Measurements from ENCODE around the gene MAD2L1BP.
"Not testable (repeated sequence)": the region's sequence is repeated elsewhere in the genome, so short reads cannot be mapped to it uniquely, and the experiment has no call there.

Gene MAD2L1BP

DNA sequence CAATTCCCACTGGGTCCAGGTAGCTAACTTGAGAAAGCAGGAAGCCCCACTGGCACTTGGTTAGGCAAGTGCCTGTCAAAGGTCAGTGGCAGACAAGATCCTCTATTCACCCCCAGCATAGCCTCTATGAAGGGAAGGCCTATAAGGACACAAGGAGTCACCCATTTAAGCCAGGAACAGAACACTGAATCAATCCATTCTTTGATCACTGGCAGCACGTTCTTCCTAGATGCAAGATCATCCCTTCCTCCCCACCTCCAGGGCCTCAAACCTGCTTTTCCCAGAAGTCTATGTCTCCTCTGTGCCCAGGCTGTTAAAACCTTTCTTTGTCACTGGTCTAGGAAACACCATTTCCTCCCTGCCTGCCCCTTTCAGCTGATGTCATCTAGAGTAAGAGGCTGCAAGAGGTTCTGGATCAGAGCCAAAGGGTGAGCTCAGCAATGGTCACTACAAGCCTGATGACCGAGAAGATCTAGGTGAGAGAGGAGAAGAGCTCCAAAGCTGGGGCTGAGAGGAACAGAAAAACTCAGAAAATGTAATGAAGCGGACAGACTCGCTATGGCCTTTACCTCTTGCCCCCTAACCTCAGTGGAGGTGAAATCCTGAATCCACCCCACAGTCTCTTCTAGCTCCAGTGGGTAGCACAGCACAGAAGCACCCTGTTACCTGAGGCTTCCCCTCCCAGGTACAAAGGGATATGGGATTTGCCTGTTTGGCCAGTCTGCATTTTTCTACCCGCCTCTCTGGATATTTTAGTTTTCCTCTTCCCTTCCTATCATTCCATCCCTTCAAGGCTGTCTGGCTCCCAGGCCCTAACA lies 8.4 kb upstream of the MAD2L1BP start:
- peak; percentile 72 for DNase-seq

DNA sequence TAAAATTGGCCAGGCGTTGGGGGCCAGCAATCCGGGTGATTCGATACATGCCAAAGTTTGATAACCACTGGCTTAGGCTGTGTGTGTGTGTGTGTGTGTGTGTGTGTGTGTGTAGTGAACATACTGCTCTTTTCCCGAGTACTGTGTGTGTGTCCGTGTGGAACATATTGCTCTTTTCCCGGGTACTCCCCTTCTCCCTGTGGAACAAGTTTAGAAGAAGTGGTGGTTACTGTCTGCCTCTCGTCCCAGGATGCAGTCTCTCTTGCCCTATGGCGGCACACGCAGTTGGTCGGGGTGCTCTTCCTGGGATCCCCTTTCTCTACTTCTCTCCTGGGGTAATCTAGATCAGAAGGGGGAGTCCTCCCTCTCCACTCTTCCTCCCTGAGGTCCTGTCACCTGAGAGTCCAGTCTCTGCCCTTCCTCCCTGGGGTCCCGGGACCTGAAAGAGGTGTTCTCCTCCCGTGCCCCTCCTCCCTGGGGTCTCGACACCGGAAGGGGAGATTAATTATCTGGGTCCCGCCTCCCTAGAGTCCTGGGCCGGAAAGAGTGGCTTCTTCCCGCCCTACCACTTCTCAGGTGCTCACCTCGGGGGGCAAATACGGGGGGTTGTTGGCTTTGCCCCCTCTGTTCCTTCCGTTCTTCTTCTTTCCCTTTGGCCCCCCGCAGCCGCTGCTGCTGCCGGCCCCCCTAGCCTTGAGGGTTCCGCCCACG lies 7.1 kb upstream of the MAD2L1BP start:
- peak; percentile 69 for DNase-seq

DNA sequence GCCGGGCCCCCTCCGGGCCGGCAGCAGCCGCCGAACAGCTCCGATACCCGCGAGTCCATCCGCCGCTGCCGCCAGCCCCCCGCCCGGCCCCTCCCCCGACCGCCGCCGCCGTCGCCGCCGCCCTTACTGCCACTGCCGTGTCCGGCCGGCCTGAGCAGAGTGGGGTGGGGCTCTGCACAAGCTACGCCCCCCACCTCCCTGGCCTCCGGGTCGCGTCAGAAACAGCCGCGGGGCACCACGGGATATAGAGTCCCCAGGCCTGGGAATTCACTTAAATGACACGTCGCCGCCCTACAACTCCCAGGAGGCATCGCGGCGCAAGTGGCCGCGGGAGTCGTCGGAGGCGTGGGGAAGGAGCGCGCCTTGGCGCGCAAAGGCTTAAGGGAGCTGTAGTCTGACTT lies 6.5 kb upstream of the MAD2L1BP start, which contains the start of gene GTPBP2:
TSS of gene GTPBP2 (minus strand) at position 161 of the 401 bp plus-strand sequence. CDS start at position 59, 102 bp downstream.
- peak; percentile 100 for DNase-seq

DNA sequence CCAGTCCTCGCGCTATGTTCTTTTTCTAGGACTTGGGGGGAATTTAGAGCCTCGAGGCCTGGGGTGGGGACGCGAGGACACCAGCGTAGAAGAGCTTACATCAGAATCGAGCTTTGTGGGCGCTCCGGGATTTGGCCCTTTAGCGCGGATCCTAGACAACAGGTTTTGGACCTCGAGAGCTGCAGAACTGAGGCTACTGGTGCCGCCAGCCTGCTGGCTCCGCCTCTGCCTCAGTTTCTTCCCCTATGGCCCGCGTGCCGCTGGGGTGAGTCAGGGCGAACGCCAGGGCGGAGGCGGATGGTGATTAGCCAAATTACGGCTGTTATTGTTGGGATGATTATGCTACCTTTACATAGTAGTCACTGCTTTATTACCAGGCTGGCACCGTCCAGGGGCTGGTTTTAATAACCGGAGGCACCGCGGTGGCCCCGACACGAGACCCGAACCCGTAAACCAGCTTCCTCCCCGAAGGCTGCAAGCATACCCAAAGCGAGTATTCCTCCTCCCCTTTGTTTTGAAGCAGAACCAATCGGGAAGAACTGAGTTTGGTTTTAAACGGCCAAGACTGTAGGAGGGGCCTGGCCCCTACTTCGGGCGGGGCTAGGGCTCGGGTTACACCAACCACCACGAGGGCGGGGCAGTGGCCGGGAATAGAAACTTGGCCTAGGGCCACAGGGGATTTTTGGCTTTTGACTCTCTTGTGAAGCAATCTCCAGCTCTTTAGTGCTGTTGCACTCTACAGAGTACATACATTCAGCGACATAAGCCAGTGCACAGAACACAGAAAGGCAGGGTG lies 5.9 kb upstream of the MAD2L1BP start:
- peak; percentile 99 for DNase-seq

DNA sequence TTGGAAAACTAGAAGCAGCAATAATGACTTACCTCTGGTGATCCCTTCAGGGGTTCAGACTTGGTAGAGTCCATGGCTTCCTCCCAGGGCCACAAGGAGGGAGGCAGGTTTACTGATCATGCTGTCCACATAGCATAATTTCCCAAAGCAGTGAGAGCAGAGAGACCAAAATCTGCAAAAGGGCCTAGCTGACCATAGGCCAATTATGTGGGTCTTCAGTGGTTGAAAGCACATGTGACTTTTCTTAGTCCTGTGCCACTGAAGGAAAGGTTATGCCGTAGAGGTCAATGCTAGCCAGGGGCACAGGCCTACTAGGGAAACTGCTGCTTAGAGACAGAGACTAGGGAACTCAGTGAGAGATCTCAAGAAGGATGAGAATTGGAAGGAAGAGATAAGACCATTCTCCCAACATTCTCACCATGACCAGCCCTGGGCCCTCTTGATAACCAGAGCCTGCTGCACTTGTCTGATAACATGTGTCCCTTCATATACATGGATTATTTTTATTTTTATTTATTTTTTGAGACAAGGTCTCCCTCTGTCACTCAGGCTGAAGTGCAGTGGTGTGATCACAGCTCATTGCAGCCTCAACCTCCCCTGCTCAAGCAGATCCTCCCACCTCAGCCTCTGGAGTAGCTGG lies 4.5 kb upstream of the MAD2L1BP start:
- DNase-seq = no peak

DNA sequence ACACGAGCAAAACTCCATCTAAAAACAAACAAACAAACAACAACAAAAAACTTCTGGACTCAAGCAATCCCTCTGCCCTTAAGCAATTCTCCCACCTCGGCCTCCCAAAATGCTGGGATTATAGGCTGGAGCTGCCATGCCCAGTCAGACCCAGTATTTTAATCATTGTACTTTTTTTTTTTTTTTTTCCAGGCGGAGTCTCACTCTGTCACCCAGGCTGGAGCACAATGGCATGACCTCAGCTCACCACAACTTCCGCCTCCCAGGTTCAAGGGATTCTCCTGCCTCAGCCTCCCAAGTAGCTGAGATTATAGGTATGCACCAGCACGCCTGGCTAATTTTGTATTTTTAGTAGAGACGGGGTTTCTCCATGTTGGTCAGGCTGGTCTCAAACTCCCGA lies 2.6 kb upstream of the MAD2L1BP start:
- DNase-seq = not testable (repeated sequence)

DNA sequence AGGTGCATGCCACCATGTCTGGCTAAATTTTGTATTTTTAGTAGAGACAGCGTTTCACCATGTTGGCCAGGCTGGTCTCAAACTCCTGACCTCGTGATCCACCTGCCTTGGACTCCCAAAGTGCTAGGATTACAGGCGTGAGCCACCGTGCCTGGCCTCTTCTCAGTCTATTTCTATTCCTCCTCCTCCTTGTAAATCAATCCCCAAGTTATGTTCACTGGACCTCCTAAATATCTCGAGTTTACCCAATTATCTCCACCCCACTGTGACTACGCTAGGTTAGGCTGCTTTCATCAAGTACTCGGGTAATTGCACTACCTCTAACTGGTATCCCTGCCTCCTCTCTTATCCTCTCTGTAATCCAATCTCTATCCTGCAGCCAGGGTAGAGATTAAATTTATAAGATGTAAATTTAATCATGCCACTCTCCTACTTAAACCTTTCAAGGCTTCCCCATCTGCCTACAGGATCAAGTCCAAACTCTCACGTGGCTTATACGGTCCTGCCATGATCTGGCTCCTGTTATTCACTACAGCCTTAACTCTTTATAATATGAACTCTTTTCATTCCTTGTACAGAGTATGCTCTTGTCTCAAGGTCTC lies 837 bp upstream of the MAD2L1BP start:
- DNase-seq = no peak

DNA sequence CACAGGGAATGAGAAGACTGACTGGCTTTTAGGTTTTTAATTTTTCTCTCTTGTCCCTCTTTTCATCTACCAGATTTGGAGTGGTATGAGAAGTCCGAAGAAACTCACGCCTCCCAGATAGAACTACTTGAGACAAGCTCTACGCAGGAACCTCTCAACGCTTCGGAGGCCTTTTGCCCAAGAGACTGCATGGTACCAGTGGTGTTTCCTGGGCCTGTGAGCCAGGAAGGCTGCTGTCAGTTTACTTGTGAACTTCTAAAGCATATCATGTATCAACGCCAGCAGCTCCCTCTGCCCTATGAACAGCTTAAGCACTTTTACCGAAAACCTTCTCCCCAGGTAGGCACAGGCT lies 644 bp downstream of the MAD2L1BP start:
- no peak for DNase-seq

DNA sequence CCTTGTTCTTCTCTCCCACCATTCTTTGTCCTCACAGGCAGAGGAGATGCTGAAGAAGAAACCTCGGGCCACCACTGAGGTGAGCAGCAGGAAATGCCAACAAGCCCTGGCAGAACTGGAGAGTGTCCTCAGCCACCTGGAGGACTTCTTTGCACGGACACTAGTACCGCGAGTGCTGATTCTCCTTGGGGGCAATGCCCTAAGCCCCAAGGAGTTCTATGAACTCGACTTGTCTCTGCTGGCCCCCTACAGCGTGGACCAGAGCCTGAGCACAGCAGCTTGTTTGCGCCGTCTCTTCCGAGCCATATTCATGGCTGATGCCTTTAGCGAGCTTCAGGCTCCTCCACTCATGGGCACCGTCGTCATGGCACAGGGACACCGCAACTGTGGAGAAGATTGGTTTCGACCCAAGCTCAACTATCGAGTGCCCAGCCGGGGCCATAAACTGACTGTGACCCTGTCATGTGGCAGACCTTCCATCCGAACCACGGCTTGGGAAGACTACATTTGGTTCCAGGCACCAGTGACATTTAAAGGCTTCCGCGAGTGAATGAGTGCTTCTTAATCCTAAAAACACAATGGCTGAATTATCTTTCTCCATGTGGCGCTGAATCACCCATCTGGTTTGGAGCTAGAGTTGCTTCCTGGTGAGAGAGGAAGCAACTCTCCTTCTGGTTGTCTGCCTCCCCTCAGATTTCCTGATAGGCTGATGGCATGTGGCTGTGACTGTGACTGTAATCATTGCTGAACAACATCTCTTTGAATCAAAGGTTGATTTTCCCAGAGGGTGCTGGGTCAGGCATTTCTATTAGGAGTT lies 4.6 kb downstream of the MAD2L1BP start:
- DNase-seq = no peak

DNA sequence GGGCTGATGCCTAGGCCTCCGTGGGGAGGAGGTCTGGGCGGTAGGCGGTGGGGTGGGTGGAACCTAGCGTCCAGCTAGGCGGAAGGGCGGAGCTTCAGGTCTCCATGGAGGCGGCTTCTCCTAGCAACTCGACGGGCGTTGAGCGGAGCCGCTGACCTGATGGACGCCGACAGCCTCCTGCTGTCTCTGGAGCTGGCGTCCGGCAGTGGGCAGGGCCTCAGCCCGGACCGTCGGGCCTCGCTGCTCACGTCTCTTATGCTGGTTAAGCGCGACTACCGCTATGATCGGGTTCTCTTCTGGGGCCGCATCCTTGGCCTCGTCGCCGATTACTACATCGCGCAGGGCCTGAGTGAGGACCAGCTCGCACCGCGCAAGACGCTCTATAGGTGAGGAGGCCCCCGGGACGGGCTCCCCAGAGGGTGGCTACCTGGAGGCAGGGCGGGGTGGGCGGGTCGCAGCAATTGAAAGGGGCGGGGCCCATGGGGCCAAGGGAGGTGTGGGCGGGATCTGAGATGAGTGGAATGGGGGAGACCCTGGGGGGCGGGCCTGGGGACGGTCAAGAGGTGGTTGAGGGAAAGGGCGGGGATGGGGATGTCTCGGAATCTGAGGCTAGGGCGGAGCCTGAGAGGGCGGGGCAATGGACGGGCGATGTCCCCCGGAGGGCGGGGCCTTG lies 9.4 kb downstream of the MAD2L1BP start, which contains the start of gene RSPH9:
TSS of gene RSPH9 (plus strand) at position 97 of the 673 bp plus-strand sequence. CDS start at position 160, 63 bp downstream.
- DNase-seq = peak; percentile 83

DNA sequence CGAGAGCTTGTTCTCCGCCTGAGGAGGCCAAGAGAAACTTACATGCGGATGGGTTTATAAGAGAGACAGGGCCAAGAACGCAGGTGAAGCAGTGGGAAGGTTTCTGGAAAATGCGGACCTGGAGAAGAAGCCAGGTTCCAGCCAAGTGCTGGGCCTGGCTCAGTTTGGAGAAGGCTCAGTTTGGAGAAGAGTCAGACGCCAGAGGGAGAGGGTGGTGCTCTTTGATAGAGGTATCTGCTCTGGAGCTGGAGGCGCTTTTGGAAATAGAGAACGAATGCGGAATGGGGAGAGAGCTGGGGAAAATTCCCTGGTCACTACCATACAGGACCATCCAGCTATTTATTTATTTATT lies 9.9 kb downstream of the MAD2L1BP start:
- DNase-seq = no peak

DNA sequence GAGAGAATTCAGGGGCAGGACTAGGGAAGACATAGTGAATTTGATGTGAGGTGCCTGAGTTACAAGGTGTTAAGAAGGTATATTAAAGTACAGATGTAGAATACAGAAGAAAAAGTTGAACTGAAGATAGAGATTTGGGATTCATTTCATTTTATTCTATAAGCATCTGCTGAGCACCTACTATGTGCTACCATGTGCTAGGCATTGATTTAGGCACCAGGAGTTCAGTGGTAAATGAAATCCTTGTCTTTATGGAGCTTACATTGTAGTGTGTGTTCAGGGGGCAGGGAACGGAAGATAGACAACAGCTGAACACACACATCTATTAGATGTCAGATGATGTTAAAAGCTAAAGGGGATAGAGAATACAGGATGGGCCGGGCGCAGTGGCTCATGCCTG lies 12.0 kb downstream of the MAD2L1BP start:
- DNase-seq = no peak

DNA sequence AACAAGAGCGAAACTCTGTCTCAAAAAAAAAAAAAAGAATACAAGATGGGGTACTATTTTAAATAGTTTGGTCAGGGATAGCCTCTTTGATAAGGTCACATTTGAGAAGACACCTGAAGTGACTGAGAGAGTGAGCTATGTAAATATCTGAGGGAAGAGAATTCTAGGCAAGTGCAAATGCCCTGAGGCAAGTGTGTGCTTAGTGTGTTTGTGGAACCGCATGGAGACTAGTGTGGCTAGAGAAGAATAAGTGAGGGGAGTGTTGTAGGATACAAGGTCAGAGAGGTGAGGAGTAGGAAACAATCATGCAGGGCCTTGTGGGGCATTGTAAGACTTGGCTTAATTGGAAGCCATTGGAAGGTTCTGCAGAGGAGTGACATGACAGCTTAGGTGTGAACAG lies 12.6 kb downstream of the MAD2L1BP start:
- DNase-seq = no peak

DNA sequence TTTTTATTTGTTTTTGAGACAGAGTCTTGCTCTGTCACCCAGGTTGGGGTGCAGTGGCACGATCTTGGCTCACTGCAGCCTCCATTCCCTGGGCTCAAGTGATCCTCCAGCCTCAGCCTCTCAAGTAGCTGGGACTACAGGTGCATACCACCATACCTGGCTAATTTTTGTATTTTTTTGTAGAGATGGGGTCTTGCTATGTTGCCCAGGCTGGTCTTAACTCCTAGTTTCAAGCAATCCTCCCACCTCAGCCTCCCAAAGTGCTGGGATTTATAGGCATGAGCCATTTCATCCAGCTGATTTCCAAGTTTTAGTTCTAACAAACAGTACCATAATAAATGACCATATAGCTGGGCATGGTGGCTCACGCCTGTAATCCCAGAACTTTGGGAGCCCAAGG lies 17.2 kb downstream of the MAD2L1BP start:
- DNase-seq = not testable (repeated sequence)

DNA sequence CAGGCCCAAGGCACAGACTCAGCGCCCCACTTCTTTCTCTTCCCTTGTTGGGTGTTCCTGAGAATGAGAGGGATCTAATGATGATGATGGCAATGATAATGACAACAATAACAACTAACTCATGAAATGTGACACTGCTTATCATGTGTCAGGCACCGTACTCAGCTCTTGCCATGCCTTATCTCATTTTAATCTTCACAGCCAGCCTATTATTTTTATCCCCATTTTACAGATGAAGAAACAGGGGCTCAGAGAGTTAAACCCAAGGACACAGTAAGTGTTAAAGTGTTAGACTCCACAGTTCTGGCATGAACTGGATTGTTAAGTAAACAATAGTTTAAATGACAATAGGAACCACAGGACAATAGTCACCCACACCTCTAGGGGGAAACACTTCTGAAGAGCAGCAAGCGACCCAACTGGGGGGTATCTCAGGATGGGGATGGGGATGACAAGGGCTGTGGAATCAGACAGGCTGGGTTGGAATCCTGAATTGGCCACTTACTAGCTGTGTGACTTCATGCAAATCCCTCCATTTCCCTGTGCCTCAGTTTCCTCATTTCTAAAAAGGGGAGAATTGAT lies 21.7 kb downstream of the MAD2L1BP start:
- DNase-seq = no peak

DNA sequence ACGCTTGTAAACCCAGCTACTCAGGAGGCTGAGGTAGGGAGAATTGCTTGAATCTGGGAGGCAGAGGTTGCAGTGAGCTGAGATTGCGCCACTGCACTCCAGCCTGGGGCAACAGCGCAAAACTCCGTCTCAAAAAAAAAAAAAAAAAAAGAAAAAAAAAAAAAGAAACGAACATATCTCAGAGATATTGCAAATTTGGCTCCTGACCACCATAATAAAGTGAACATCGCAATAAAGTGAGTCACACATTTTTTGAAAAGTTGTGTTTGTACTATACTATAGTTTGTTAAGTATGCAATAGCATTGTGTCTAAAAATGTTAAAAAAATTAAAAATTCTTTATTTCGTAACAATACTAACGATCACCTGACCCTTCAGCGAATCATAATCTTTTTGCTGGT lies 22.5 kb downstream of the MAD2L1BP start:
- DNase-seq = no peak

DNA sequence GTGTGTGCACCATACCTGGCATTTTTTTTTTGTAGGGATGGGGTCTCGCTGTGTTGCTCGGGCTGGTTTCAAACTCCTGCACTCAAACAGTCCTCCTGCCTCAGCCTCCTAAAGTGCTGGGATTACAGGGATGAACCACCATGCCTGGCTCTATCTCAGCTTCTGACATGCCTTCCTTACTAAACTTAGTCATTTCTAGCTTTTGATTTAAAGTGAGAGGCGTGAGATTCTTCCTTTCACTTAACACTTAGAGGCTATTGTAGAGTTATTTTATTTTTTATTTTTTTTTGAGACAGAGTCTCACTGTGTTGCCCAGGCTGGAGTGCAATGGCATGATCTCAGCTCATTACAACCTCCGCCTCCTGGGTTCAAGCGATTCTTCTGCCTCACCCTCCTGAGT lies 27.3 kb downstream of the MAD2L1BP start:
- DNase-seq = not testable (repeated sequence)

DNA sequence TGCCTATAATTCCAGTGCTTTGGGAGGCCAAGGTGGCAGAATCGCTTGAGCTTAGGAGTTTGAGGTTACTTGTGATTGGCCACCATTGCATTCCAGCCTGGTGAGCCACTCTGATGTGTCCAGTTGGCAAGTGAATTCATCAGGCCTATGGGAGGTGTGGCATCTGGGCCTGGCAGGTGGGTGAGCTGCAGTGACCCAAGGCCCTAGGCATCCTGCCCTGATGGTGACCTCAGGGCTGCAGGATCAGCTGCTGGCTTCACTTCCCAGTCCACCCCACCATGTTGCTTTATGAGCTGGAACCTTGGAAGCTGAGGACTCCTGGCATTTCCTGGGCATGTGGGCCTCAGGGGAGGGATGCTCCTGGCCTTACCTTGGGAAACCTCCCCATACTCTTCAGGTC lies 29.7 kb downstream of the MAD2L1BP start:
- DNase-seq = no peak

DNA sequence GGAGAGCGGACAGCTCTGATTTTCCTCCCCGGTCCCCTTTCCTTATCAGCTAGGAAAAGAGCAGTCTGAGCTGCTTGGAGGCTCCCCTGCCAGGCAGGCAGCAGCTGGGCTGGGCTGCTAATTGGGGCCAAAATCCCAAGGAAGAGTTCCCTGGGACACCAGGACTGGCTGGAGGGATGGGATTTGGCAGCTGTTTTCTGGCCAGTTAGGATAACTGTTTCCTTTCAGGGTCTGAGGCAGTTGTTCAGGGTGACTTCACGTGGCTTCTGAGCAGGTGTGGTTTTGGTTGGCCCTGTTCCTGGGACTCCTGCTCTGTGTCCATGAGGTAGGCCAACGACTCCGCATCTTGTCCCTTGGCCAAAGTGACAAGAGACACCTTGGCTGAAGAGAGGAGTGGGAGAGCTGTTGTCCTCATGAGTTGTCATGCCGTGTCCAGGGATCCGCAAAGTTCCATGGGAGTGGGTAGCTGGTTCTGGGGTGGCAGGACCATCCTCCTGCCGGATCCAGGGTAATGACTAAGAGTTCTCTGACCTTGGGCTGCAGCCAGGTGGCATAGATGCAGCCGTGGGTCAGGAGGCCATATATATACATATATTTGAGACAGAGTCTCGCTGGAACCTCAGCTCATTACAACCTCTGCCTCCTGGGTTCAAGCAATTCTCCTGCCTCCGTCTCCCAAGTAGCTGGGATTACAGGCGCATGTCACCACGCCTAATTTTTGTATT lies 30.7 kb downstream of the MAD2L1BP start:
- DNase-seq = no peak

Data from right hindlimb (tissue), 1 donor.